ENCODE results near the gene PMS2.
"Not testable (repeated sequence)": the region's sequence is repeated elsewhere in the genome, so short reads cannot be mapped to it uniquely, and the experiment has no call there.

Gene PMS2

DNA sequence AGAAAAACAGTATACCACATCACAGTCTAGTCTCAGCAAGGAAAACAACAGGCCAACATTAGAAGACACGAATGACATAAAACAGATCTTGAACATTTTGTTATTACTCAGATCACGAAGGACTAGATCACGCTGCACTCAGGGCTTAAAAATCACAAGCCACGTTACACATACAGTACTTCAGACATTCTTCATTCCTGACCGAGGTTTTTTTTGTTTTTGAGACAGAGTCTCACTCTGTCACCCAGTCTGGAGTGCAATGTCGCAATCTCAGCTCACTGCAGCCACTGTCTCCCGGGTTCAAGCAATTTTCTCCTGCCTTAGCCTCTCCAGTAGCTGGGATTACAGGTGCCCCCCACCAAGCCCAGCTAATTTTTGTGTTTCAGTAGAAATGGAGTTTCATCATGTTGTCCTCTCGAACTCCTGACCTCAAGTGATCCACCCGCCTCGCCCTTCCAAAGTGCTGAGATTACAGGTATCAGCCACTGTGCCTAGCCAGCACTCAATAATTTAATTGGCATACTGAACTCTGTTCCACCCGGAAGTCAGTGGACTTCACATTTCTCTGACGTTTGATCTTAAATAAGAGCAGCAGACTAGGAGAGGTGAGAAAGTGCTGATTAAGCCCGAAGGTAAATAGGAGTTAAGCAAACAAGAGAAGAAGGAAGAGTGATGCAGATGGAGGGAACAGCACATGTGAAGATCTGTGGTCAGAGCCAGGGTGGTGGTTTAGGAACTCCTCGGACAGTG lies 3.7 kb upstream of the PMS2 start:
- DNase-seq: no peak

DNA sequence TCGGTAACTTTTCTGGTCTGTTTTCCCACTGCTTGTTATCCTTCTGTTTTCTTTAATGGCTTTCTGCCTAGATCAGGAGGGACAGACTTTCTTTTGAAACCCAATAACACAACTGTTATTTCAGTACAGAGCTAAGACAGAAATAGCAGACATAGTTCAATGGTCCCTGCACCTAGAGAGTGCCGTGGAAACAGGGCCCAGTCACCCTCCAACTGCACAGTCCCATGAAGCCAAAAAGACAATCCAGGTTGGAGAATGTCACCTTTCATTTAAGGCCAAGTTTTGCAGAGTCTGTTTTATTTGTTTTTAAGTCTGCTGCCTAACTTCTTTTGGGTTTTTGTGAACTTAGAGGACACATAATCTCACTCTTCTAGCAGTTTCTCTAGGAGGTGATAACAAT lies 2.7 kb upstream of the PMS2 start:
- no peak for DNase-seq

DNA sequence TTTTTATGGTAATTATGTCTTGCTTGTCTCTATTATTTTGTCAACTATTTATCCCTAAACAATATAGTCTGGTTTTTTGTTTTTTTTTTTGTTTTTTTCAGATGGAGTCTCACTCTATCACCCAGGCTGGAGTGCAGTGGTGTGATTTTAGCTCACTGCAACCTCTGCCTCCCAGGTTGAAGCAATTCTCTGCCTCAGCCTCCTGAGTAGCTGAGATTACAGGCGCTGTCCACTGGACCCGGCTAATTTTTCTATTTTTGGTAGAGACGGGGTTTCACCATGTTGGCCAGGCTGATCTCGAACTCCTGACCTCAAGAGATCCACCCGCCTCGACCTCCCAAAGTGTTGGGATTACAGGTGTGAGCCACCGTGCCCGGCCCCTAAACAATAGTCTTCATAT lies 1.5 kb upstream of the PMS2 start:
- not testable (repeated sequence) for DNase-seq

DNA sequence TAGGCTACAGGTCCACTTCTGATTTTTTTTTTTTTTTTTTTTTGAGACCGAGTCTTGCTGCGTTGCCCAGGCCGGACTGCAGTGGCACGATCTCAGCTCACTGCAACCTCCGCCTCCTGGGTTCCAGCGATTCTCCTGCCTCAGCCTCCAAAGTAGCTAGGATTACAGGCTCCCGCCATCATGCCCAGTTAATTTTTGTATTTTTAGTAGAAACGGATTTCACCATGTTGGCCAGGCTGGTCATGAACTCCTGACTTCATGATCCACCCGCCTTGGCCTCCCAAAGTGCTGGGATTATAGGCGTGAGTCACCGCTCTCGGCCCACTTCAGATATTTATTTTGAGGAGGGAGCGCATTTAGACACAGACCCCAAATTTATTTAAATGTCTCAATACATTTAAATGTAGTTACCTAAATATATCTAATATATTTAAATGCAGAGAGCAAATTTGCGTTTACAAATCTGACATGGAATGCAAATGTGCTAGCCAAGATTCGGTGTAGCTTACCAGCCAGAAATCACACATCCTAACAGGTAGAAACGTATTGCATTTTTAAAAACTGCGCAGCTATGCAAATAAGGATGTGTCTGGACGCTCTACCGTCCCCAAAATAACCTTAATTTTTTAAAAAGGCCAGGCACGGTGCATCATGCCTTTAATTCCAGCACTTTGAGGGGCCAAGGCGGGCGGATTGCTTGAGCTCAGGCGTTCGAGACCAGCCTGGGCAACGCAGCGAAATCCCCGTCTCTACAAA lies 836 bp downstream of the PMS2 start:
- DNase-seq: not testable (repeated sequence)

DNA sequence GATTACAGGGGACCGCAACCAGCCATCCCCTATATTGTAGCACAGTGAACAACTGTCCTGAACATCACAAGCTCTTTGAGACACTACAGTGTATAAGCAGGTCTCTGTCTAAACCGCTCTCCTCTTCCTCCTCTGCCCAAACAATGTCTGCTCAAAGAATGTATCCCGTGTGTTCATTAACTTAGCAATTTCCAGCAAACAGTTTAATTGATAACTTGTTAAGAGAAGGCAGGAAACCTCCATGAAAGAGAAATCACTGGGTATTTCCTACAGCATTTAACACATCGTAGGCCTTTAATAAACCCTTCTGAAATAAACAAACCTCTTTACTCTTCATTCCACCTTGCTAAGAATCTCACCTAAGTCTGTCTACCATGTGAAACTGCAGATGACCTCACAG lies 1.5 kb downstream of the PMS2 start:
- no peak for DNase-seq

DNA sequence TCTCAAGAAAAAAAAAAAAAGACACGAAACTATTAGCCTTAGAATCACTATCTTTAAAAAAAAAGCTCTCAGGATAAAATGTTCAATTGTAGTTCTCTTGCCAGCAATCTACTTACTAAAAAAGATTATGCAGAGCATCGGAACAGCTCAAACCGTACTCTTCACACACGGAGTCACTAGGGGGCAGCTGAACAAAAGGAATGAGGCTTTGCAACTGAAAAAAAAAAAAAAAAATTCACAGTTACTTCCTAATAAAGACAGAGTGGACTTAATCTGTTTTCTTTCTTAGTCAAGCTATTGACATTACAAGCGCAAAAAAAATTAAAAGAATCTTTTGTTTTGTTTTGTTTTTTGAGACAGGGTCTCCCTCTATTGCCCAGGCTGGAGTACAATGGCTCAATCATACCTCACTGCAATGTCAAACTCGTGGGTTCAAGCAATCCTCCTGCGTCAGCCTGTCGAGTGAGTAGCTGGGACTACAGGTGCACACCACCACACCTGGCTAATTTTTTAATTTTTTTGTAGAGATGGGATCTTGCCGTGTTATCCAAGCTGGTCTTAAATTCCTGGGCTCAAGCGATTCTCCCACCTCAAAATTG lies 11.5 kb downstream of the PMS2 start:
- DNase-seq: peak; percentile 18

DNA sequence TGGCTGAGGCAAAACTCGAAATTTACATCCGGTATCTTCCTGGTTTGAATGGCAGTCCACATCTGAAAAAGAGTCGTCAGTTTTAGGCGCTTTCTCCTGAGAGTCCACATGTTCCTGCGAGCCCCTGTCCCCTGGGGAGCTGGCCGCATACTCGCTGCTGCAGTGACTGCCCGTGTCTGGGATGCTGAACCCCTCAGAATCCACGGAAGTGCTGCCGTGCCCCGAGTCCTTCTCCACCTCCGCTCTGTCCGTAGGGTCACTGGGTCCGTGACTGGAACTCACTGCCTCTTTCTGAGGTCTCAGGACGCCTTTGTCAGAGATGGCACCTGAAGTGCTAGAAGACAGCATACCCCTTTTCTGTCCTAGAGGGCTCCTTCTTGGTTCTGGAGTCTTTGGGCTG lies 21.8 kb downstream of the PMS2 start:
- DNase-seq: not testable (repeated sequence)

DNA sequence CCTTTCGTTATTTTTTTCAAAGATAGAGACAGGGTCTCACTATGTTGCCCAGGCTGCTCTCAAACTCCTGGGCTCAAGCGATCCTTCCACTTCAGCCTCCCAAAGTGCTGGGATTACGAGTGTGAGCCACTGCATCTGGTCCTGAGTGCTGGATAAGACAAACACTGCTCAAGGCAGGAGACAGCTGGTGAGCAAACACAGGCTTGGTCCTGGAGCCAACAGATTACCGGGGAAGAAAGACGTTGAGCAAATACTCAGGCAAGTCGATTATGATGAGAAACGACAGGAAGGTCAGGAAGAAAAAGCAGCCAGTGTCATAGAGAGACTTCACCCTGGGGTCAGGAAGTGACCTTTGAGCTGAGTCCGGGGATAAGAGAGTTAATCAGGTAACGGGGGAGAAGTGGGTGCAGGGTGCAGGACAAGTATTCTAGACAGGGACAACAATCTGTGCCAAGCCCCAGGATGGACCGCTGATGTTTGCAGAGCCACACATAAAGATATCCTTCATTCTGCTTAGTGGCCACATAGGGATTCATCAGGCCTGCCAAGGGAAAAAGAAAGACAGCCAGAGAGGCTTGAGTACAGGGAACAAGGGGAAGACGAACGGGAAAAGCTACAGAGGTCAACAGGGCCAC lies 29.1 kb downstream of the PMS2 start:
- not testable (repeated sequence) for DNase-seq

DNA sequence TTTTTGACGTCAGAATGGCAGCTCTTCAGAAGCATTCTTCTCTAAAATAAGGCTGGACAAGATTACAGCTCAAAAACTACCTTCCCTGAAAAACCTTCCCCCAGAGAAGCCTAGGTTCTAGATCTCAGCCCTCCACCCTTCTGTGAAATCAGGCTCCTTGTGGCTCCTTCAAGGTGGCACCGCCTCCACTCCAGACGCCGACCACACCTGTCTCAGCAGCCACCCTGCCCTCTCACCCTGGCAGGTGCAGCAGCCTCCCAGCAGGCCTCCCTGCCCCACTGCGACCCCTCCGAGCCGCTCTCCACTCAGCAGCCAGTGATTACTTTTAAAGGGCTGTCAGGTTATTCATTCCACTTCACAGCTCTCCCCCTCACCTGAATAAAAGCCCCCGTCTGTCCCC lies 35.3 kb downstream of the PMS2 start:
- DNase-seq: not testable (repeated sequence)

DNA sequence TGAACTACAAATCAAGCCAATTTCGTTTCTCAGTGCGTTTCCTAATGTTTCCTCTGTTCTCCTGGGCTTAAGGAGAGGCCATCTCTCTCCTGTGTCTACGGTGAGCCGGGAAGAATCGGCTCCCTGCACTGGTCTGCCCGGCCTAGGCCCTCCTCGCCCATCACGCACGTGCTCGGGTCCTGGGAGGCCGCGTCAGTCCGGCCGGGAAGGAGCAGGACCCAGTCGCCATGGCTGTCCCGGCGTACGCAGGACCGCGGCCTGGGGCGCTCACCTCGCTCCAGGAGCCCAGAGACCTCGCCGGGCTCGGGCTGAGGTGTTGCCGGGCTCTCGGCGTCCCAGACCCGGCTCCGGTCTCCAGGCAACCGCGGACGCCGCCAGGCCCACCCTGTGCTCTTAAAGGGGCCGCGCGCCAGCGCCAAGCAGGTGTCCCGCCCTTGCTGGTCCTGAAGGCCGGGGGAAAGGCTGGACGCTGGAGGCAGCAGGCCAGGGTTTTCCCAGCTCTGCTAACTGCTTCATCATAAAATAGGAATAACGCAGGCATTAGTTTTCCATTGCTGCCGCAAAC lies 38.4 kb downstream of the PMS2 start, which contains the start of gene RSPH10B:
RSPH10B (minus strand) TSS at position 343 of the 565 bp plus-strand sequence. CDS start 3,573 bp downstream, outside the sequence.
- not testable (repeated sequence) for DNase-seq

DNA sequence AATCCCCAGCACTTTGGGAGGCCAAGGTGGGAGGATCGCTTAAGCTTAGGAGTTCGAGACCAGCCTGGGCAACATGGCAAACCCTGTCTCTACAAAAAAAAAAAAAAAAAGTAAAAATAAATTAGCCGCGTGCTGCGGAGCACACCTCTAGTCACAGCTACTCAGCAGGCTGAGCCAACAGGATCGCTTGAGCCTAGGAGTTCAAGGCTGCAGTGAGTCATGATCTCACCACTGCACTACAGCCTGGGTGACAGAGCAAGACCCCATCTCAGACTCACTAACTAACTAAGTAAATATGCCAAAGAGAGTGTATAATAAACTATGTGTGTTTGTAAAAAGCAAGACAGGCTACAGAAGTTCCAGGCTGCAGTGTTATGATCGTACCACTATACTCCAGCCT lies 45.0 kb downstream of the PMS2 start:
- DNase-seq: not testable (repeated sequence)

DNA sequence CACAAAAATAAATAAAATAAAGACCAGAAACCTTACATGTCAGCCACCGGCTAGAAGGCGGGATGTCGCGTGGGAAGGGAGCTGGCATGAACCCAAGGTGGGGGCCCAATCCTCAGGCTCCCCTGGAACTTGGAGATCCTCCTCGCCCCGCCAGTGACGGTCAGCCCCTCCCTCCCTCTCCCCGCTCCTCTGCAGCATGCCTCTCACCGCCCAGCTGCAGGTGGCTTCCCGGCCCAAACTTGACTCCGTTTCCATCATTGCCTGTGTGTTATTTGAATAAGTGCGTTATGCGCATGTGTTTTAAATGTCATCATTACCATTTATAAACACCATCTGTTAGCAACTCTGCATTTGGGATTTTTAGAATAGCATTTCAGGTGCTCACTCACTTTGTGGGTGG lies 45.6 kb downstream of the PMS2 start:
- not testable (repeated sequence) for DNase-seq

DNA sequence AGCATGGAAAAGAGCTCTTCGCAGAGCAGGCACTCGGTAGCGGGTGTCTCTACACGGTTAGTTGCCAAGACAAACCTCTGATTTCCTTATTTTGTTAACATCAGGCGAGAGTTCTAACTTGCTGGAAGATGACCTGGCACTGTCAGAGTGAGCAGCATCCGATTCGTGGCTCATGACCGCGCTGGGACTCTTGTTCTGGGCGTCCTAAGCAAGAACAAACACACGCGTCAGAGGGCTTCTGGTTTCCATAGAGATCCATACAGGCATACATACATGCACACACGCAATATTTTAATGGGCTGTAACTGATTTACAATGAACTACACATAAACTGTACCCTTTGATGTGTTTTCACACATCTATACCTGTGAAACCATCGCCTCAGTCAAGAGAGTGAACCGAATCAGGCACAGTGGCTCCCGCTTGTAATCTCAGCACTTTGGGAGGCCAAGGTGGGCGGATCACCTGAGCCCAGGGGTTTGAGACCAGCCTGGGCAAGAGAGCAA lies 73.9 kb downstream of the PMS2 start:
- DNase-seq: not testable (repeated sequence)

DNA sequence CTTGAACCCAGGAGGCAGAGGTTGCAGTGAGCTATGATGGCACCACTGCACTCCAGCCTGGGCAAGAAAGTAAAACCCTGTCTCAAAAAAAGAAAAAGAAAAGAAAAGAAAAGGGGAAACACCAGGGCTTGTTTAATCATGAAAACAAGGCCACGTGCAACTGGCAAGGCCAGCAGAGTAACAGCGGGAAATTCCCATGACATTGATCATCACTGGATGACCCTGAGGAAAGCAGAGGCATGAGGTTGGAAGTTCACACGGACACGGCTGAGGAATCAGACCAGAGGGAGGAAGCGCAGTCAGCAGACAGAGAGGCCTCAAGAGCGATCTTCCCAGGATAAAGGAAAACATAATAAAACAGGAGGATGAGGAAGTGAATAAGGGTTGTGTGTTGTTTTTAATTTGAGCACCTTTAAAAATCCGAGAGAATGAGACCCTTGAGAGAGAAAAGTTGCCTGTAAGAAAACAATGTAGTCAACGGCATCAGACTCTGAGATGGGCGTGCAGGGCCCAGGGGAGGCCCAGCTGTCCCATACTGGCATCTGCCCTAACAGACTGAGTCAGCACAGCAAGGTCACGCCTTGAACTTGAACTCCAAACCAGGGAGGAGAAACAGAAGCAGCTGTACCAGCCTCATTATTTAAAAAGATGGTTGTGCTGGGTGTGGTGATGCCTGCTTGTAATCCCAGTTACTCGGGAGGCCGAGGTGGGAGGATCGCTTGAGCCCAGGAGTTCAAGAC lies 76.8 kb downstream of the PMS2 start:
- not testable (repeated sequence) for DNase-seq

DNA sequence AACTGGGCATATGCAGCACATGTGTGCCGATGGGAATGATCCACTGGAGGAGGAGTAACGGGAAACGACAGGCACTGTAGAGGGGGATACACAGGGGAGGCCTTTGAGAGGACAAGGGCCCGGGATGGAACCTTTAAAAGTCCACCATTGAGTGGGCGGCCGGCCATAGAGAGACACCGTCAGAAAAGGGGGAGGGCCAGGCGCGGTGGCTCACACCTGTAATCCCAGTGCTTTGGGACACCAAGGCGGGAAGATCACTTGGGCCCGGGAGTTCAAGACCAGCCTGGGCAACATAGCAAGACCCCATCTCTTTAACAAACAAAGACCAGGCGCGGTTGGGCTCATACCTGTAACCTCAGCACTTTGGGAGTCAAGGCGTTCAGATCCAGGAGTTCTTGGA lies 77.6 kb downstream of the PMS2 start:
- DNase-seq: not testable (repeated sequence)

DNA sequence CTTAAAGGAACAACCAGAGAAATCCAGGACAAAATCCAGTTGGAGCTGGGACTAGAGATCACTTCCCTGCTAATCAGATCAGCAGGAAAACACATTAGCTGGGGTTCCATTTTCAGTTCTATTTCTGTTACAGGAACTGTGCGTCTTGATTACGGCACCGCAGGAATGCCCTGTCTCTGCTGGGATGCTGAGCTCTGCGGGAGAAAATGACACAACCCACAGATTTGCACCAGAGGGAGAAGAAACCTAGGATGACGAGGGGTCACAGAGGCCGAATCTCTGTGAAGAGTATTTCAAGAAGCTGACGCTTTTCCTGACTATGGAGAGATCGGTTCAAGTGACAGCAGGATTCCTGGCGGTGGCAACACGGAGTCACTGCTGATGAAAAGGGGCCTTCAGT lies 78.6 kb downstream of the PMS2 start:
- DNase-seq: not testable (repeated sequence)

DNA sequence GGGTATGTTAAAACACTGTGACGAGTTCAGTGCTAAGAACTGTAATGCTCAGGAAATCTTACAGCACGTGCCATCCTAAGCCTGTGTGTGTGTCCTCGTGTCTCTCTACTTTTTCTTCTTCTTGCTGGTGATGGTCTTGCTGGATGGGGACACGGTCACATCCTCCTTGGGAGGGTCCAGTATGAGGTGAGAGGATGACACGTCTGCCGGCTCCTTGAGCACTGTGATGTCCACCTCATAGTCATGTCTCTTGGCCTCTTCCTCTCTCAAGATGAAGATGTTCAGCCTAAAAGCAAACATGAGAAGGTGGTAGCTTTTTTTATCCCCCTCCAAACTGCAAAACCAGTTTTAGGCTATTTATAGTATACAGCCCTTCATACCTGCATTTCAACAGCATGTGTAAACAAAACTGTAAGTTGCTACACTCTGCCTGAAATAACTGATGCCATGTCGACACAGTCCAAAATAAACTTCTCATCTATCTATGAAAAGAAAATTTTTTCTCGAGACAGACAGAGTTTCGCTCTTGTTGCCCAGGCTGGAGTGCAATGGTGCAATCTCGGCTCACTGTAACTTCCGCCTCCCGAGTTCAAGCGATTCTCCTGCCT lies 82.5 kb downstream of the PMS2 start:
- not testable (repeated sequence) for DNase-seq

DNA sequence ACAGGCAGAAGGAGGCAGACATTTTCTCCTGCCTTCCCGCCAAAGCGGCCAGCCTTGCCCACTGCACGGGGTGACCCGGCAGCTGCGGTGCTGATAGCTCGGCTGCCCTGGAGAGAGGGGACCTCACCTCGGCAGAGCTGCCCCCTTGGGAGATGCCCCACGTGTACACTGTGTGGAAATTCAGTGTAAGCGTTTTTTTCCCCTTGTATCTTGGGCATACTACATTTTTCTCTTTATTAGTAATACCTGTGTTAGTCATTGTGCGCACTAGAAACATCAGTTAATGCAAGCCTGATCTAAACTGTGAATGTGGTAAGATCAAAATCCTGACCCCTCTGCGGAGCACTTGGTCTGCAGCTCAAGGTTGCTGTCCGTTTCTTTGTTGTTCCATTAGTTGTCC lies 84.2 kb downstream of the PMS2 start:
- not testable (repeated sequence) for DNase-seq

DNA sequence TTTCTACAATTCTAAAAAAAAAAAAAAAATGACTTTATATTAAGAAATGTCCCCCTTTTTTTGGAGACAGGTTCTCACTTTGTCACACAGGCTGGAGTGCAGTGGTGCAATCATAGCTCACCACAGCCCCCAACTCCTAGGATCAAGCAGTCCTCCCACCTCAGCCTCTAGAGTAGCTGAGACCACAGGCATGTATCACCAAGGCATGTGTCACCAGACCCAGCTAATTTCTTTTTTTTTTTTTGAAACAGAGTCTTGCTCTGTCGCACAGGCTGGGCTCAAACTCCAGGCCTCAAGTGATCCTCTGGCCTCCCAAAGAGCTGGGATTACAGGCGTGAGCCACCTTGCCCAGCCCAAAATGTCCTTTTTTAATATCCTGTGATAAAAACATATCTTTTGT lies 84.7 kb downstream of the PMS2 start:
- not testable (repeated sequence) for DNase-seq
